GM21717 (cell line): ENCODE data around the gene TSACC.
"Not testable (repeated sequence)": the region's sequence is repeated elsewhere in the genome, so short reads cannot be mapped to it uniquely, and the experiment has no call there.

Source experiments
- ATAC-seq: cut with Tn5 transposase; IDR thresholded peaks from one replicate; pipeline ENCODE4 v1.9.1; 2021; ENCODE audit warnings: mild to moderate bottlenecking, moderate library complexity; ENCODE audit not compliant: unreplicated experiment

The TSACC gene

DNA sequence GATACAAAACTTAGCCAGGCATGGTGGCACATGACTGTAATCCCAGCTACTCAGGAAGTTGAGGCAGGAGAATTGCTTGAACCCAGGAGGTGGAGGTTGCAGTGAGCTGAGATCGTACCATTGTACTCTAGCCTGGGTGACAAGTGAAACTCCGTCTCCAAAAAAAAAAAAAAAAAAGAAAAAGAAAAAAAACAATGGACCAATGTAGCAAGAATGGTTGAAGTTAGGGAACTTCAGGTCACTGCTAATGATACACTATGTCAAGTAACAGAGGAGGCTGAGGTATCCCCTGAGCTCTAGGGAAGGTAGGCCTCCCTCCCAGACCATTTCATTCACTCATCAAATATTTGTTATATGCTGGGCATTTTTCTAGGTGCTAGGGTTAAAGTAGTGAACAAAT, 7.7 kb downstream of the TSACC start:
- not testable (repeated sequence) for ATAC-seq

DNA sequence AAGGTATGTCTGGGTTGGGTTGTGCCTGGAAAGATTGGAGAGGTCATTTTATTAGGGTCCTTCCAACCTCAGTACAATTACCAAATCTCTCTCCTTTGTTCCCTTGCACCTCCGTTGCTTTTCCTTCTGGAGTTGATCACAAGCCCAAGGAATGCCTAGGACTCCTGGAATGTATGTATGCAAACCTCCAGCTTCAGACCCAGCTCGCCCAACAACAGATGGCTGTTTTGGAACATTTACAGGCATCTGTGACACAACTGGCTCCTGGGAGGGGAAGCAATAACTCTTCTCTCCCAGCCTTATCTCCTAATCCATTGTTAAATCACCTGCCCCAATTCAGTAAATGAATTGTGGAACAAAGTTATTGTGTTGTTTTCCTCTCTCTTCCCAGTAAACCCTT, 8.3 kb downstream of the TSACC start:
- no peak for ATAC-seq

DNA sequence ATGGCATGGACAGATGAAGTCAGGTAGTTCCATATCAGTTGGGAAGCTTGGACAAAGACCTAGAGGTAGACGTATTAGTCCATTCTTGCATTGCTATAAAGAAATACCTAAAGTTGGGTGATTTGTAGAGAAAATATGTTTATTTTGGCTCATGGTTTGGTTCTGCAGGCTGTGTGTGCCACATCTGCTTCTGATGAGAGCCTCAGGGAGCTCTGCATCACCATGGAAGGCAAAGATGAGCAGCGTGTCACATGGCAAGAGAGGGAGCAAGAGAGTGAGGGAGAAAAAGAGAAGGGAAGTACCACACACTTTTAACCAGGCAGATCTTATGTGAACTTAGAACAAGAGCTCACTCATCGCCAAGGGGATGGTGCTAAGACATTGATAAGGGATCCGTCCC, 9.0 kb downstream of the TSACC start:
- ATAC-seq = no peak

DNA sequence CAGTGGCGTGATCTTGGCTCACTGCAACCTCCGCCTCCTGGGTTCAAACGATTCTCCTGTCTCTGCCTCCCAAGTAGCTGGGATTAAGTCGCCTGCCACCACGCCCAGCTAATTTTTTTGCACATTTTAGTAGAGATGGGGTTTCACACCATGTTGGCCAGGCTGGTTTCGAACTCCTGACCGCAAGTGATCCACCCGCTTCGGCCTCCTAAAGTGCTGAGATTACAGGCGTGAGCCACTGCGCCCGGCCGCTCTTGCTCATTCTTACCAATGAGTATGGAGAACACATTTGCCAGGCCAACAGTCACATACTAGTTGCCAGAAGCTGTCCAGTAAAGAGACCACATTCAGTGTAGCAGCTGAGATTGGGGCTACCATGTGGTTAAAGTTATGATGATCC, 14.2 kb downstream of the TSACC start:
- ATAC-seq = not testable (repeated sequence)

DNA sequence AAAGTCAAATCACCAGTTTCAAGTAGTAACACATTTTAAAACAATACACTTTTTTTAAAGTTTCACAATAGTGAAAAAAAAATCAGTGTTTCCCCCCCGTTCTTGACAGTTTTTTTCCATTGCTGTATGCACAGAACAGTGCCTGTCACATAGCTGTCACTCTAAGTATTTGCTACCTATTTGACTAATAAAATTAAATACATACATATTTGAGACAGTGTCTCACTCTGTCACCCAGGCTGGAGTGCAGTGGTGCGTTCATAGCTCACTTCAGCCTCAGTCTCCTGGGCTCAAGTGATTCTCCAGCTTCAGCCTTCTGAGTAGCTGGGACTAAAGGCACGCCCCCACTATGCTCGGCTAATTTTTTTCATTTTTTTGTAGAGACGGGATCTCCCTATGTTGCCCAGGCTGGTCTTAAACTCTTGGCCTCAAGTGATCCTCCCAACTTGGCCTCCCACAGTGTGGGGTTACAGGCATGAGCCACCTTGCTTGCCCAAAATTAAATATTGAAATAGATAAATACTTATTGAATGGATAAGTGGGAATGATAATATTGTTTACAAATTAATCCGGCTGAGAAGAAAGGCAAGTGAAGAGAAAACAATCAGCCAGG, 18.0 kb downstream of the TSACC start:
- no peak for ATAC-seq

DNA sequence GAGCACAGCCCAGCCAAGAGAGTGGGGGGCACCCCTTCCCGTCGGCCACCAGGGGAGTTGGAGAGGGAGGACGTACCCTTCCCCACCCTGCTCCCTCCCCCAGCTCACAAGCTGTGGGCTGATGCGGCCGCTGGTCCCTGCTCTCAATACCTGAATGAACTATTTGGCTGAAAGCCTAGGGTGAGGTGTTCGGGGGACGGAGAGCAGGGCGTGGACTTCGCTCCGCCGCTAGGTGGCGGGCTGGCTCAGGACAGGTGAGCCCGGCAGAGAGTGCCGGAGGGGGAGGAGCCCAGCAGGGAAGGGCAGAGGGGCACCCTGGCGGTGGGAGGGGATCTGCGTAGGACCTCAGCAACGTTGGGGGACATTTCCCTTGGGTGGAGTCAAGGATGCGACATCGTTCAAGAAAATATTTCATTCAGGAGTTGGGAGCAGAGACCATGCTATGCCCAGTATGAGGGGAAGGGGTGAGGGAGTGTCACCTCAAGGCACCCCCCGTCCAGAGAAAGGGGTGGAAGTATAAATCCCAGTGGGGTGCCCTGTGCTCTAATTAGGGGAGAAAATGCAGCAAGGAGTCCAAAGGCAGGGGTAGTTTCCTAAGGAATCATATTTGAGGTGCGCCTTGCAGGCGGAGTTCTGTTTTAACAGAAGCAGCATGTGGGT, 18.7 kb downstream of the TSACC start:
- ATAC-seq = no peak

DNA sequence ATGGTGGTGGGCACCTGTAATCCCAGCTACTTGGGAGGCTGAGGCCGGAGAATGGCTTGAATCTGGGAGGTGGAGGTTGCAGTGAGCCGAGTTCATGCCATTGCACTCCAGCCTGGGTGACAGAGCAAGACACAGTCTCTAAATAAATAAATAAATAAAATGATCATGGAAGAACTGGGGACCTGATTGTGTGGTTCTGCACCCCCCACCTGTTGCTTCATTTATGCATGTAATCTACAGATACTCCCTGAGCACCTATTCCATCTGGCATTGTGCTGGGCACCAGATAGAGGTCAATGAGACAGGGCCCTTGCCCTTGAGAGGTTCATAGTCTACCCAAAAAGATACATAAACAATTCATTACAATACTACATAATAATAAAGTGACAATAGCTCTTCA, 19.7 kb downstream of the TSACC start:
- no peak for ATAC-seq

DNA sequence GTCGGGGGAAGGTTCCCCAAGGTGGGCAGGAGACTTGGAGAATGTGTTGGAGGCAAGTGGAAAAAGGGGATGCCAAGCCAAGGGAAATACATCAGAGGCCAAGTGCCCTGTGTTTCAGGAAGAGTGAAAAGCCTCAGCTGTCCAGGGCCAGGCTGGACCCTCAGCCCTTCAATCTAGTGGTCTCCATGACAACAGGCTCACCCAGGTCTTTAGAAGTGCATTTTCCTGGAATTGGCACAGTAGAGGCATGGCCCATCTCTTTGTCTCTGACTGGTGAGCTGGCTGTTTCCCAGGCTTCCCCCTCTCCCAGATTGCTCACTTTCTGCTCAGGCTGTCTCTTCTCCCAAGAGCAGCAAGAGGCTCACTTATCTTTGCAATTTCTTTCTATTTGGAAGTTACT, 20.3 kb downstream of the TSACC start:
- no peak for ATAC-seq

DNA sequence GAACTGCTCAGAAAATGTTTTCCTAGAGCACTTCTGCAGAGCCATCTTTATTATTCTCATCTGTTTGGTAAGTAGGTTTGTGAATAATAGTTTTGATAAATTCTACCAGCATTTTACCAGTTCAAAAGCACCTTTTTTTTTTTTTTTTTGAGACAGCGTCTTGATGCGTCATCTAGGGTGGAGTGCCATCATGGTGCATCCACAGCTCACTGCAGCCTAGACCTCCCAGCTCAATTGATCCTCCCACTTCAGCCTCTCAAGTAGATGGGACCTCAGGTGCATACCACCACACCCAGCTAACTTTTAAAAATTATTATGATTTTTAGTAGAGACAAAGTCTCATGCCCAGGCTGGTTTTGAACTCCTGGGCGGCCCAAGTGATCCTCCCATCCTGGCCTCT, 20.9 kb downstream of the TSACC start:
- no peak for ATAC-seq

DNA sequence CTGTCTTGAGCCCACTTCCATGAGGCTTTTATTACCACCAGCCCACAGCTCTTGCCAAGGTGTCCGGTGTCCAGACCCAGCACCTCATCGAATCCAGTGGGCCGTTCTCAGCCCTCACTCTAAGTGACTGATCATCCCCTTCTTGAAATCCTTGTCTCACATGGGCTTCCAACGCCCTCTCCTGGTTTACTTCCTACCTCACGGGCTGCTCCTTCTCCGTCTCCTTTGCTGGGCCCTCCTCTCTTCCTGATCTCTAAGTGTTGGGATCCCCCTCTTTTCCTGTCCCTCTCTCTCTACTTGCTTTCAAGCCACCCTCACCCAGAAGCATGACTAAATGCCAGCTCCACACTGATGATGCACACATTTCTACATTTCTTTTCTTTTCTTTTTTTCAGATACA, 21.6 kb downstream of the TSACC start:
- ATAC-seq = no peak

DNA sequence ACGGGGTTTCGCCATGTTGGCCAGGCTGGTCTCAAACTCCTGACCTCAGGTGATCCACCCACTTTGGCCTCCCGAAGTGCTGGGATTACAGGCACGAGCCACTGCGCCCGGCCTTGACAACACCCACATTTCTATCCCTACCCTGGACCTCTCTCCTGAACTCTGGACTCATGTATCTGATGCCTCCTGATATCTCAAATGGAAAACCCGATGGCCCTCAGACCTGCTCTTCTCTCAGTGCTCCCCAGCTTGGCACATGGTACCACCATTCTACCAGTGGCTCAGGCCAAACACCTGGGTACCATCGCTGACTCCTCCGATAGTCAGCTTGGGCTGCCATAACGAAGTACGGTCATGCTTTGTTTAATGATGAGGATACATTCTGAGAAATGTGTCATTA, 22.2 kb downstream of the TSACC start:
- no peak for ATAC-seq

DNA sequence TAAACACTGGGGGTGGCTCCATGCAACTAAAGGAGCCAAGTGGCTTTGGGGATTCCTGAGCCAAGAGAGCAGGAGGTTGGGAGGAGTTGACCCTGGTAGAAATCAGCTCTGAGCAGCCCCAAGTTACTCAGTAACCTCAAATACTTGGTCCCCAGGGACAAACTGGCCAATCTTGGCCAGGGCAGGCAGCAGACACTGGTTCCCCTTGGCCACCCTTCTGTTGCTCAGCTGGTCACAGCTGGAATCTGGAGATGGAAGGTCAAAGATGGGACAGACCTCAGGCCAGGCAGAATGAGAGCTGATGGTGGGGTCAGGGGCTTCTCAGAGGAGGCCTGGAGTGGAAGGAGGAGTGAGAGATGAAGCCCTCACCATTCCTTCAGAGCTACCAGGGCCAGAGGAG, 27.4 kb downstream of the TSACC start:
- ATAC-seq = no peak

DNA sequence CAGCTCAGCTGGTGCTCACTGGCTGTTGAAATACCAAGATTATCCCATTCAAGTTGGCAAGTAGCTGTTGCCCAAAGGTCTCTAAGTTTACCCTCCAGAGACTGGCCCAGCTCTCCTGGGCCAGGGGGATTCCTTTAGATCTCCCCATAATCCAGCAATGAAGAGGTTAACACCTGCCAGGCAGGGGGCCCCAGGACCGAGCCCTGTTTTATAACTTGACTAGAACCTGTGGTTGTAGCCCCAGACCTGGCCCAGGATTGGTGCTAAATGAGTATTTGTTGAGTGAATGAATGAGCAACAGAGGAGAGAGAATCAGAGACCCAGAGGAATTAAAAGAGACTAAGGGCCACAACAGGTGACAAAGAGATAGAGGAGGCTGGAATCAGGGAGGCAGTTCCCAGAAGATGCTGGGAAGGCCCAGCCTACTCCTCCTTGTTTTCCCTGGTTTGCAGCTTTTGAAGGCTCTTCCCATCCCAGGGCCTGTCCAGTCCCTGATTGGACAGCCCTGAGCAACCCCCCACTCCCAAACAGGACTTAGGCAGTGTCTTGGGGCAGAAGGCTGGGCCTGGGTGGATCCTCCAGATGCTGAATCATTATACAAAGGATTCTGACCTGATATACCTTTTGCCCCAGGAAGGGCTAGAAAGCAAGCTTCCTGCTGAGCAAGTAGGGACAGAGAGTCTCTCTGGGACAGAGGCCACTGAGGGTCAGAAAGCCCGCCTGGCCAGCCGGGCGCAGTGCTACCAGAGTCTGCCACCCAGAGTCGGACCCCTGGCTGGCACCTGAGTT, 28.2 kb downstream of the TSACC start:
- no peak for ATAC-seq

DNA sequence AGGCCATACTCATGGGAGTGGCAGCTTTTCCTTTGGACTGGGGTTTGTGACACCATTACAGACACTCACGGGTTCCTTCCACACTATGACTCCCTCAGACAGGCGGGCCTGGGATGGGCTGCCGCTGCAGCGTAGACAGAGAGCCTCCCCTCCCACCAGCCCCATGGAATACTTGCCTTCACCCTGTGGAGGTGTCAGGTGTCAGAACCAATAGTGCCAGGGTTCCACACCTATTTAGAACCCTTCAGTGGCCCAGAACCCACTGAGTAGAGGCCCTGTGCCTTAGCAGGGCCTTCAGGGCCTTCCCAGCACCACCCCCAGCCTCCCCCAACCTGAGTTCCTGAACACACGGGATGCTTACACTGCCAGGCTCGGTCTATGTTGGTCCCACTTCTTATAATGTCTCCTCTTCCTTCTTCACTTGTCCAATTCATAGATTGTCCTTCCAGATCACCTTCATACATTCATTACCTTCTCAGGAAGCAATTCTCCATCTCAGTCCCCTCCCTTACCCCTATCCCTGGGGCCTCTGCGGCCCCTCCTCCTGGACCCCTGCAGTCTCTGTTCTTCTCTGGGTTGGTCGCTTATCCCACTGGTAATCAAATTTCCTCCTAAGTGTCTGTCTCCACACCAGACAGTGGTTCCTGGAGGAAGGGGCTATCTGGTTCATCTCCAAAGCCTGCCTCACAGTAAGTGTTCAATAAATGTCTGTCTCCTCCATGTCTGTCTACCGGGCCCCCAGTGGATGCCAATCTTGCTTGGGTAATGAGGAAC, 29.2 kb downstream of the TSACC start:
- ATAC-seq = no peak

DNA sequence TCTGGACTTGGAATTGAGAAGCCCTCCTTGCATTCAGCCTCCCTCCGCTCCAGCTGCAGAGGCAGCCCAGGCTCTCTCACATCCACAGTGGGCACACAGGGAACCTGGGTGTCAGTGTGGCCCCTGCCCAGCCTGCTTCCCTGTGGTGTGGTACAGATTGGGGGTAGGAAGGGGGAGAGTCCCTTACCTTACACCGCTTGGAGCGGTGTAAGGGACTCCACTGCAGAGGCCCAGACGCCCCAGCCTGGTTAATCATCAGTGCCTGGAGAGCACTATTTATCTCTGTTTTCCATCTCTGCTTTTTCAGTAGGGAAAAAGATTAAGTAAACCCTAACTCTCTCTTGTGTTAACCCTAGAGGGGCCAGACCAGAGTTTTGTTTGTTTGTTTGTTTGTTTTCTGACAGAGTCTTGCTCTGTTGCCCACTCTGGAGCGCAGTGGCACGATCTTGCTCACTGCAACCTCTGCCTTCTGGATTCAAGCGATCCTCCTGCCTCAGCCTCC, 29.9 kb downstream of the TSACC start:
- ATAC-seq = no peak

DNA sequence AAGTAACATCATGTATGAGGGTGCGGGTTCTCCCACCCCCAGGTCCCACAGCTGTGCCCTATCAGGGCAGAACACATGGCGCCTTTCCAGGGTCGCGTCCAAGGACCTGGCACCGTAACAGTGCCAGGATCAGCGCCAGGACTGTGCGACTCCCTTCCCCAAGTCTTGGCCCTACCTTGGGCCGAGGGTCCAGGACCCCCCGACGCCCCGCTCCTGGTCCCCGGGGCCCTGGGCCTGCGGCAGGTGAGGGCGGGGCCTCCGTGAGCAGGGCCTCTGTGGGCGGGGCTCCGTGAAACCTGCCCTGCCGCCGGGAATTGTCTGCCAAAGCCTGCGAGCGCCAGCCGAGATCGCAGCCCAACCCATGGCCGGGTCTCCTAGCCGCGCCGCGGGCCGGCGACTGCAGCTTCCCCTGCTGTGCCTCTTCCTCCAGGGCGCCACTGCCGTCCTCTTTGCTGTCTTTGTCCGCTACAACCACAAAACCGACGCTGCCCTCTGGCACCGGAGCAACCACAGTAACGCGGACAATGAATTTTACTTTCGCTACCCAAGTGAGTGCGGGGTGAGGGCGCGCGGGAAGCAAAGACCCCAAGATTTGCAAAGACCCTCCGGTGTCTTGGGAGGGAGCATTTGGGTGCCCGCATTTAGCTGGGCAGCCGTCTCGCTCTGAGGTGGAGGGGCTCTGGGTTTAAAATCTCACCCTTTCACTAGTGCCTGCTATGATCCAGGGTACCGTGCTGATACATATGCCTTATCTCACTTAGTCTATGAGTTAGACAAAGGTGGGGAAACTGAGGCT, 30.8 kb downstream of the TSACC start, which contains the start of gene RHBG:
TSS of gene RHBG (plus strand) at position 323 of the 796 bp plus-strand sequence. CDS start at position 362, 39 bp downstream.
- ATAC-seq = no peak

DNA sequence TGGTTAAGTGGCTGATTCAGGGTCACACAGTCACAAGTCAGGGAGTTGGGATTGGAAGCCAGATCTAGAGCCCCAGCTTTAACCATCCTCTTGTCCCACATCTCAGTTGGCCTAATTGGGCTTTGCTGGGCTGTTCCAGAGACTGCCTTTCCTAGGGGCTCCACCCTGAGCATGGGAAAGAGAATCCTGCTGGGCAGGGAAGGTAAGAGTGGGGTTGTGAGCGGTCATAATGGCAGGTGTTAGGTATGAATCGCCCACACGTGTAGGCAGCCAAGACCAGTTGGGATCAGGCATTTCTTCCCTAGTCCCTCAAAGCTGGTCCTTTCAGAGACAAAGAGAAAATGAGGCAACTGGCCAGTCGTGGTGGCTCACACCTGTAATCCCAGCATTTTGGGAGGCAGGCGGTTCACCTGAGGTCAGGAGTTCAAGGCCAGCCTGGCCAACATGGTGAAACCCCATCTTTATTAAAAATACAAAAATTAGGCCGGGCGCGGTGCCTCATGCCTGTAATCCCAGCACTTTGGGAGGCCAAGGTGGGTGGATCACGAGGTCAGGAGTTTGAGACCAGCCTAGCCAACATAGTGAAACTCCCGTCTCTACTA, 31.5 kb downstream of the TSACC start:
- ATAC-seq = not testable (repeated sequence)

DNA sequence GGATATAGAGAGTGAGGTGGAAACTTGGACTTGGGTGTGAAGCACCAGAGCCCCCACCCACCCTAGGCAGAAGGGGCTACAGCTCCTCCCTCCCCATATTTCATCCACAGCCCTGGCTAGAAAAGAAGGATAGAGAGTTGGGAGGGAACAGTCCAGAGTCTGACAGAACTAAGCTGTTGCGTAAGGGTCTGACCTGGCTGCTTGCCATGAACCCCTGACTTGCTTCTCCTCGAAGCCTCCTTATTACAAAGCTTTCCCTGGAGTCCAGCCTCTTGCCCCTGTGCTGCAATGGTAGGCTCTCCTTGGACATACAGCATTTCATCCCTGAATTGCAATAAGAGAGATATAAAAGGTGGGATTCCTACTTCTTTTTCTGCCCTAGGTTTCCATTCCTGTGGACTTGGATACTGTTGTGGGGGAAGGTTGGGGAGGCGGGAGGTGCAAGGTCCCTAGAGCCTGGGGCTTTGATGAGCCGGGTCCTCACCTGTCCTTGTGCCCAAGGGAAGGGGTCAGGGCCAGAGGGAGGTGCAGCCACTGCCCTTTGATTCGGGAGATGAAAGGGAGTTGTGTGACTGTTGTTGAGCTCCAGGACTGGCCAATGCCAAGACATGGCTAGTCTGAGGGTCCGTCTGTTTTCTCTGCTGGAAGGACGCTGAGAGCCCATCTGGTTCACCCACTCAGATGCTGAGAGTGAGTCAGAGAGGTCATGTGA, 33.4 kb downstream of the TSACC start:
- no peak for ATAC-seq

DNA sequence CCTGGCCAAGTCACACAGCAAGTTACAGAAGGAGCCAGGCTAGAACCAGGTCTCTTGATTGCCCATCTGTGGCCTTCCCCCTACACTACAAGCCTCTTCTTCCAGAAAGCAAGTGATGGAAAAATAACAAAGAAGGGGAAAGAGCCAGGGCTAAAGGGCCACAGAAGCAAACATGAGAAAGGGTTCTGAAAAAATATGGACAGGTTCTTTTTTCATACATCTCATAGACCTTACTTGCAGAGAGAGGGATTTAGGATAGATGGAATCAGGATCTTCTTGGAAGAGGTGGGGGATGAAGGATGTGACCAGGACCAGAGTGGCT, 33.9 kb downstream of the TSACC start:
- no peak for ATAC-seq
